Activated CD4-positive, alpha-beta T cell treated with anti-CD3 and anti-CD28 coated beads, Interleukin-10, Interleukin-2, amounts not matched to agents 100 ng/mL and 50 ng/mL, durations not matched to agents 16 hours and 8 hours (primary cell): Measurements from ENCODE around the gene ABLIM1.

Experiments
- DNase-seq: peaks from one replicate; pipeline ENCODE4 v3.0.0-alpha.2; 2020

The ABLIM1 gene

GRCh38 chr10:114436941-114437340 is 221.1 kb downstream of the ABLIM1 start:
- DNase-seq: no peak

- no peak for DNase-seq
These were observed 225.4 kb downstream of the ABLIM1 start for GRCh38 chr10:114432566-114433093.

- no peak for DNase-seq
These were observed 226.5 kb downstream of the ABLIM1 start for GRCh38 chr10:114431414-114432135.

- DNase-seq: no peak
These were observed 227.2 kb downstream of the ABLIM1 start for GRCh38 chr10:114430688-114431413.

- DNase-seq: no peak
These were observed 228.3 kb downstream of the ABLIM1 start for GRCh38 chr10:114429581-114430335.

GRCh38 chr10:114427124-114427852 is 230.8 kb downstream of the ABLIM1 start:
- DNase-seq: no peak

- DNase-seq: no peak
These were observed 231.6 kb downstream of the ABLIM1 start for GRCh38 chr10:114426476-114426875.

- DNase-seq: no peak
These were observed 237.1 kb downstream of the ABLIM1 start for GRCh38 chr10:114420811-114421485.

- DNase-seq: no peak
These were observed 240.0 kb downstream of the ABLIM1 start for GRCh38 chr10:114418109-114418508.

- DNase-seq: no peak
These were observed 244.9 kb downstream of the ABLIM1 start for GRCh38 chr10:114412907-114413797.

- DNase-seq: no peak
These were observed 249.1 kb downstream of the ABLIM1 start for GRCh38 chr10:114408968-114409444.

- no peak for DNase-seq
These were observed 249.7 kb downstream of the ABLIM1 start for GRCh38 chr10:114408112-114408967.

- no peak for DNase-seq
These were observed 251.6 kb downstream of the ABLIM1 start for GRCh38 chr10:114406455-114406854.

- DNase-seq: no peak
These were observed 253.1 kb downstream of the ABLIM1 start for GRCh38 chr10:114405011-114405350.

GRCh38 chr10:114404171-114405010 is 253.7 kb downstream of the ABLIM1 start, which contains the start of gene AFAP1L2:
TSS of gene AFAP1L2 (minus strand) at chr10:114404502. CDS start at chr10:114404455, 47 bp downstream.
- no peak for DNase-seq

GRCh38 chr10:114403541-114404161 is 254.4 kb downstream of the ABLIM1 start:
- DNase-seq: no peak

- no peak for DNase-seq
These were observed 255.1 kb downstream of the ABLIM1 start for GRCh38 chr10:114402871-114403540.

GRCh38 chr10:114402233-114402632 is 255.8 kb downstream of the ABLIM1 start:
- no peak for DNase-seq
